ENCODE results near the gene ZNF85. TPM values are rescaled to one million over a fixed set of nuclear protein-coding genes. Genes with fewer than 3 reads are reported as not detected.
"Not testable (repeated sequence)": the region's sequence is repeated elsewhere in the genome, so short reads cannot be mapped to it uniquely, and the experiment has no call there.

The ZNF85 gene
- polyA plus RNA-seq, 2 donors, result 3.0 to 3.2 TPM

GRCh38 chr19:20968092-20968491, 45.0 kb downstream of the ZNF85 start:
- Histone ChIP-seq H3K9me3 (ENCODE audit: control insufficient read depth in 2 of 2, insufficient read depth in 1 of 2, low read depth in 1 of 2, low read length in 1 of 2) (peaks cover 0 to 13% of the 10 kb centered on the region in 2 donors), H3K27ac (ENCODE audit: low read depth in 2 of 2, low read length in 1 of 2) (no peak overlapping the region), H3K27me3 (ENCODE audit: control insufficient read depth in 1 of 2, insufficient read depth in 2 of 2, low read length in 2 of 2) (no peaks in the 10 kb centered on the region), H3K4me1 (ENCODE audit: control insufficient read depth in 2 of 2, insufficient read depth in 2 of 2, low read length in 1 of 2) (no peaks in the 10 kb centered on the region), H3K36me3 (ENCODE audit: control insufficient read depth in 2 of 2, insufficient read depth in 2 of 2, low read length in 1 of 2) (no peaks in the 10 kb centered on the region), H3K4me3 (ENCODE audit: low read depth in 1 of 2, low read length in 2 of 2) (no peak overlapping the region)
- WGBS, 2 donors, result 87 to 92% methylated on average over 1 of the region's 1 CpG

- no peaks in the 10 kb centered on the region for H3K36me3 ChIP-seq (ENCODE audit: control insufficient read depth in 2 of 2, insufficient read depth in 2 of 2, low read length in 1 of 2)
- H3K27me3 ChIP-seq (ENCODE audit: control insufficient read depth in 1 of 2, insufficient read depth in 2 of 2, low read length in 2 of 2), result no peaks in the 10 kb centered on the region
- peaks cover 3 to 12% of the 10 kb centered on the region in 2 donors for H3K9me3 ChIP-seq (ENCODE audit: control insufficient read depth in 2 of 2, insufficient read depth in 1 of 2, low read depth in 1 of 2, low read length in 1 of 2)
- H3K27ac ChIP-seq (ENCODE audit: low read depth in 2 of 2, low read length in 1 of 2), result no peak overlapping the region
- 79 to 85% methylated on average over 3 of the region's 3 CpGs for WGBS, 2 donors
- H3K4me1 ChIP-seq (ENCODE audit: control insufficient read depth in 2 of 2, insufficient read depth in 2 of 2, low read length in 1 of 2), result no peaks in the 10 kb centered on the region
- H3K4me3 ChIP-seq (ENCODE audit: low read depth in 1 of 2, low read length in 2 of 2), result no peak overlapping the region
Observed at GRCh38 chr19:20969498-20969897, 46.4 kb downstream of the ZNF85 start.

- H3K4me3 ChIP-seq (ENCODE audit: low read depth in 1 of 2, low read length in 2 of 2), result no peak overlapping the region
- no peaks in the 10 kb centered on the region for H3K27me3 ChIP-seq (ENCODE audit: control insufficient read depth in 1 of 2, insufficient read depth in 2 of 2, low read length in 2 of 2)
- 71 to 83% methylated on average over 3 of the region's 3 CpGs for WGBS, 2 donors
- no peak overlapping the region for H3K27ac ChIP-seq (ENCODE audit: low read depth in 2 of 2, low read length in 1 of 2)
- H3K4me1 ChIP-seq (ENCODE audit: control insufficient read depth in 2 of 2, insufficient read depth in 2 of 2, low read length in 1 of 2), result no peaks in the 10 kb centered on the region
- H3K36me3 ChIP-seq (ENCODE audit: control insufficient read depth in 2 of 2, insufficient read depth in 2 of 2, low read length in 1 of 2), result no peaks in the 10 kb centered on the region
- peaks cover 3 to 12% of the 10 kb centered on the region in 2 donors for H3K9me3 ChIP-seq (ENCODE audit: control insufficient read depth in 2 of 2, insufficient read depth in 1 of 2, low read depth in 1 of 2, low read length in 1 of 2)
Observed at GRCh38 chr19:20969898-20970297, 46.8 kb downstream of the ZNF85 start.

GRCh38 chr19:20992788-20993187, 69.7 kb downstream of the ZNF85 start:
- H3K4me1 ChIP-seq (ENCODE audit: control insufficient read depth in 2 of 2, insufficient read depth in 2 of 2, low read length in 1 of 2); H3K27me3 ChIP-seq (ENCODE audit: control insufficient read depth in 1 of 2, insufficient read depth in 2 of 2, low read length in 2 of 2); H3K27ac ChIP-seq (ENCODE audit: low read depth in 2 of 2, low read length in 1 of 2); H3K4me3 ChIP-seq (ENCODE audit: low read depth in 1 of 2, low read length in 2 of 2); H3K36me3 ChIP-seq (ENCODE audit: control insufficient read depth in 2 of 2, insufficient read depth in 2 of 2, low read length in 1 of 2); H3K9me3 ChIP-seq (ENCODE audit: control insufficient read depth in 2 of 2, insufficient read depth in 1 of 2, low read depth in 1 of 2, low read length in 1 of 2): not testable (repeated sequence)
- WGBS, 2 donors, result 90 to 97% methylated on average over 2 of the region's 2 CpGs

- WGBS, 2 donors, result 9% methylated on average over 29 of the region's 29 CpGs
Observed at GRCh38 chr19:20999731-21000352, 76.8 kb downstream of the ZNF85 start.

More at GRCh38 chr19:20999731-21000352, 76.8 kb downstream of the ZNF85 start:
- H3K36me3 ChIP-seq (ENCODE audit: control insufficient read depth in 2 of 2, insufficient read depth in 2 of 2, low read length in 1 of 2), result no peaks in the 10 kb centered on the region
- H3K4me1 ChIP-seq (ENCODE audit: control insufficient read depth in 2 of 2, insufficient read depth in 2 of 2, low read length in 1 of 2), result peaks cover 0 to 2% of the 10 kb centered on the region in 2 donors
- H3K27ac ChIP-seq (ENCODE audit: low read depth in 2 of 2, low read length in 1 of 2), result no peak overlapping the region
- peak overlapping the region; percentile 36 to 60 for H3K4me3 ChIP-seq (ENCODE audit: low read depth in 1 of 2, low read length in 2 of 2)
- no peaks in the 10 kb centered on the region for H3K9me3 ChIP-seq (ENCODE audit: control insufficient read depth in 2 of 2, insufficient read depth in 1 of 2, low read depth in 1 of 2, low read length in 1 of 2)
- no peaks in the 10 kb centered on the region for H3K27me3 ChIP-seq (ENCODE audit: control insufficient read depth in 1 of 2, insufficient read depth in 2 of 2, low read length in 2 of 2)

Other genes starting within 250 kb of the ZNF85 start
- 1 to 10 TPM; 1.0 to 1.2 TPM for gene ZNF66, start 146.9 kb upstream of the ZNF85 start, polyA plus RNA-seq
- gene ZNF430, start 97.4 kb downstream of the ZNF85 start, polyA plus RNA-seq, result 1 to 10 TPM; 4.2 to 5.9 TPM
- 1 to 10 TPM; 3.4 to 5.1 TPM for gene ZNF714, start 159.0 kb downstream of the ZNF85 start, polyA plus RNA-seq
- gene ZNF431, start 218.8 kb downstream of the ZNF85 start, polyA plus RNA-seq, result 10 to 100 TPM; 16.8 to 68.4 TPM